HCT116 (cell line): Measurements from ENCODE around the gene GNL3L. TPM values are rescaled to one million over a fixed set of nuclear protein-coding genes. Genes with fewer than 3 reads are reported as not detected.

Experiments
- ATAC-seq: fragments of 200-7000 bp; cut with Tn5 transposase; 2 replicates; pipeline ENCODE4 v1.9.1; 2020; ENCODE audit warnings: mild to moderate bottlenecking, moderate library complexity
- BruUV-seq: library from RNA; stranded (reverse); fragments of 400-500 nt; replicated peaks from 2 replicates; lab custom pipeline; 2021; lab: Mats Ljungman, UMichigan
- CTCF ChIA-PET: fragments of 300-600 bp; sonication (Branson Sonifier 250); formaldehyde crosslinking; loops from one replicate; lab custom pipeline; 2021; ENCODE audit warnings: antibody characterized with exemption; lab: Charles Lee
- POLR2A ChIA-PET: fragments of 300-600, 350-600 bp; sonication (Branson Sonifier 250); formaldehyde crosslinking; loops from one replicate; lab custom pipeline; 2021; ENCODE audit warnings: antibody characterized with exemption; lab: Charles Lee
- RAD21 ChIA-PET, 2 experiments: fragments of 300-600 bp; sonication (Branson Sonifier 250); formaldehyde crosslinking; loops; one replicate each; lab custom pipeline; 2023; ENCODE audit warnings: low total read pairs in 2 of 2; ENCODE audit not compliant: uncharacterized antibody in 2 of 2, unreplicated experiment in 2 of 2, low non-redundant PET in 1 of 2; lab: Charles Lee
- DNase-seq: peaks from one replicate; pipeline ENCODE4 v3.0.0-alpha.2; 2010; ENCODE audit warnings: low read depth, low spot score
- H2AFZ ChIP-seq: fragments of 200-600 bp; shearing (Covaris generic), sonication (generic); 2 replicates; pipeline ENCODE4 v1.6.1; 2017; ENCODE audit warnings: low read depth, mixed run types, mixed read lengths, antibody characterized with exemption, low read length; ENCODE audit not compliant: poor library complexity, severe bottlenecking
- H3K27ac ChIP-seq: 2 replicates; pipeline ENCODE4 v1.5.1; 2012; ENCODE audit warnings: low read depth, low read length
- H3K27me3 ChIP-seq: fragments of 200-600 bp; sonication (generic); 2 replicates; pipeline ENCODE4 v1.6.1; 2016; ENCODE audit warnings: mixed run types, low read length, mixed read lengths; ENCODE audit not compliant: insufficient read depth
- H3K36me3 ChIP-seq, 2 experiments: fragments of 200-500 bp in 1 of 2; fragments of 200-600 bp in 1 of 2; sonication (Bioruptor generic) in 1 of 2; sonication (generic) in 1 of 2; 2 replicates each; pipeline versions ENCODE4 v1.5.1 to v1.6.1; 2014 to 2016; ENCODE audit warnings: low read length in 2 of 2, inconsistent platforms in 1 of 2, mixed read lengths in 1 of 2, mixed run types in 1 of 2; ENCODE audit not compliant: insufficient read depth in 2 of 2, control insufficient read depth in 1 of 2
- H3K4me1 ChIP-seq, 2 experiments: fragments of 200-600 bp in 1 of 2; sonication (generic) in 1 of 2; 2 replicates each; pipeline versions ENCODE4 v1.5.1 to v1.6.1; 2012 to 2017; ENCODE audit warnings: low read length in 2 of 2, inconsistent platforms in 1 of 2, mild to moderate bottlenecking in 1 of 2, mixed read lengths in 1 of 2, mixed run types in 1 of 2, moderate library complexity in 1 of 2; ENCODE audit not compliant: insufficient read depth in 2 of 2, control insufficient read depth in 1 of 2
- H3K4me2 ChIP-seq: fragments of 200-600 bp; sonication (generic); 2 replicates; pipeline ENCODE4 v1.6.1; 2017; ENCODE audit warnings: mixed run types, low read length, mixed read lengths
- H3K4me3 ChIP-seq, 2 experiments: fragments of 200-600 bp in 1 of 2; sonication (generic) in 1 of 2; replicated peaks in 1 of 2; 2 replicates each; pipeline ENCODE4 v1.5.1; 2011 to 2016; ENCODE audit warnings: low read length in 2 of 2, control low read depth in 1 of 2, low read depth in 1 of 2, mild to moderate bottlenecking in 1 of 2, mixed read lengths in 1 of 2, mixed run types in 1 of 2
- H3K79me2 ChIP-seq: fragments of 200-600 bp; sonication (generic); 2 replicates; pipeline ENCODE4 v1.6.1; 2017; ENCODE audit warnings: mild to moderate bottlenecking, mixed run types, low read length, moderate library complexity, mixed read lengths; ENCODE audit not compliant: insufficient read depth
- H3K9ac ChIP-seq: fragments of 200-600 bp; sonication (generic); 2 replicates; pipeline ENCODE4 v1.6.1; 2016; ENCODE audit warnings: low read length, mixed read lengths
- H3K9me2 ChIP-seq: fragments of 200-600 bp; sonication (generic), shearing (Covaris generic); 2 replicates; pipeline ENCODE4 v1.6.1; 2017; ENCODE audit warnings: mixed run types, mild to moderate bottlenecking, moderate library complexity; ENCODE audit not compliant: insufficient read depth
- H3K9me3 ChIP-seq, 2 experiments: fragments of 200-500 bp in 1 of 2; fragments of 200-600 bp in 1 of 2; sonication (Bioruptor generic) in 1 of 2; sonication (generic) in 1 of 2; 2 replicates each; pipeline ENCODE4 v1.6.1; 2014 to 2017; ENCODE audit warnings: low read length in 2 of 2, mixed read lengths in 2 of 2, inconsistent platforms in 1 of 2, low read depth in 1 of 2, mild to moderate bottlenecking in 1 of 2, mixed run types in 1 of 2, moderate library complexity in 1 of 2; ENCODE audit not compliant: control insufficient read depth in 1 of 2, insufficient read depth in 1 of 2
- H4K20me1 ChIP-seq: fragments of 200-600 bp; sonication (generic), shearing (Covaris generic); 2 replicates; pipeline ENCODE4 v1.6.1; 2017; ENCODE audit warnings: mixed run types, mild to moderate bottlenecking, moderate library complexity; ENCODE audit not compliant: insufficient read depth
- CBX3 ChIP-seq: IDR thresholded peaks from 2 replicates; pipeline ENCODE4 v1.6.1; 2012; ENCODE audit warnings: low read depth
- CEBPB ChIP-seq: IDR thresholded peaks from 2 replicates; pipeline ENCODE4 v1.6.1; 2012; ENCODE audit warnings: low read depth
- EZH2 ChIP-seq: fragments of 200-600 bp; sonication (generic); IDR thresholded peaks from 2 replicates; pipeline ENCODE4 v1.6.1; 2017; ENCODE audit warnings: antibody characterized with exemption, mixed run types
- EZH2phosphoT487 ChIP-seq: fragments of 200-600 bp; IDR thresholded peaks from 2 replicates; pipeline ENCODE4 v1.6.1; 2018; ENCODE audit warnings: antibody characterized with exemption, borderline replicate concordance
- MAX ChIP-seq: IDR thresholded peaks from 2 replicates; pipeline ENCODE4 v1.6.1; 2012
- POLR2A ChIP-seq: IDR thresholded peaks from 2 replicates; pipeline ENCODE4 v1.7.0; 2011; ENCODE audit warnings: borderline replicate concordance; ENCODE audit not compliant: insufficient read depth, insufficient read length; ENCODE audit errors: extremely low read depth
- RAD21 ChIP-seq: IDR thresholded peaks from 2 replicates; pipeline ENCODE4 v1.6.1; 2012; ENCODE audit warnings: low read depth, mild to moderate bottlenecking
- REST ChIP-seq: IDR thresholded peaks from 2 replicates; pipeline ENCODE4 v1.6.1; 2012; ENCODE audit warnings: low read depth
- YY1 ChIP-seq: IDR thresholded peaks from 2 replicates; pipeline ENCODE4 v1.6.1; 2011; ENCODE audit warnings: low read length, low read depth, moderate library complexity, mild to moderate bottlenecking; ENCODE audit not compliant: insufficient replicate concordance; ENCODE audit errors: extremely low read depth
- ZBTB33 ChIP-seq: IDR thresholded peaks from 2 replicates; pipeline ENCODE4 v1.6.1; 2011; ENCODE audit warnings: mild to moderate bottlenecking, low read length, moderate library complexity; ENCODE audit not compliant: insufficient replicate concordance; ENCODE audit errors: extremely low read depth
- intact Hi-C: fragments of 100-400 bp; cut with micrococcal nuclease; formaldehyde crosslinking; loops from 2 replicates; pipeline ENCODE4 v1.10.0; 2022
- total RNA-seq: library from RNA; stranded (reverse); gene quantifications from one replicate; pipeline ENCODE4 v1.2.1, GENCODE V29; 2021; ENCODE audit not compliant: unreplicated experiment

The GNL3L gene
- total RNA-seq, 1 experiment from 2014 or later, result 60.2 TPM

DNA sequence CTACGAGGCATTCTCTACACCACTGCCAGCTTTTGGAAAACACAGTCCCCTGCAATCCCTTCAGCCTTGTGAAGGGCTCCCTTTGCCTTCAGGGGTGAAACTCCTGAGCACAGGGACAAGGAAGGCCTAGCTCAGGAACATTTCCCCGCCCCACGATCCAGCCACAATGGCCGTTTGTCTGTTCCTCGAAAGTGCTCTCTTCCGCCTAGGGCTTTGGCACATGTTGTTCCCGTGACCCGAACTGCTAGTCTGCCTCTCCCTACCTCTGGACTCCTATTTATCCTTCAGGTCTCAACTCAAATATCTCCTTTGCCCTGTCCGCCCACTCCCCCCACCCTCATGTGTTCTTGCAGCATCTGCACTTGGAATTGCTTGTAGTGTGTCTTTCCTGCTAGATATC lies 46.1 kb upstream of the GNL3L start:
- no peaks in the 10 kb centered on the region for H3K9me2 ChIP-seq
- no peaks in the 10 kb centered on the region for H3K27me3 ChIP-seq
- TF ChIP-seq MAX, result no peak
- TF ChIP-seq ZBTB33, result no peak
- TF ChIP-seq YY1, result no peak
- no peak for TF ChIP-seq REST
- no peak for TF ChIP-seq POLR2A
- TF ChIP-seq RAD21, result no peak
- TF ChIP-seq EZH2phosphoT487, result no peak
- TF ChIP-seq CBX3, result no peak
- no peak for TF ChIP-seq EZH2
- no peak for TF ChIP-seq CEBPB
- no TSS peak for BruUV-seq
- no peak overlapping the region for H3K4me2 ChIP-seq
- no peak overlapping the region for H3K27ac ChIP-seq
- H3K79me2 ChIP-seq, result no peaks in the 10 kb centered on the region
- no peak overlapping the region for H2AFZ ChIP-seq
- no peaks in the 10 kb centered on the region for H4K20me1 ChIP-seq
- ChIA-PET RAD21 (no interaction called here), POLR2A (no interaction called here), CTCF (no interaction called here)
- H3K9me3 ChIP-seq, result no peaks in the 10 kb centered on the region
- no peak for ATAC-seq
- H3K4me1 ChIP-seq, result peaks cover 5 to 12% of the 10 kb centered on the region in 2 experiments; a peak in 3 of 4 replicates
- intact Hi-C loops, result no loop called here
- no peak overlapping the region for H3K9ac ChIP-seq
- no peaks in the 10 kb centered on the region for H3K36me3 ChIP-seq
- DNase-seq, result no peak
- H3K4me3 ChIP-seq, result no peak overlapping the region
